NOMO-1 (cell line): ENCODE results near the gene KCNE1.
"Not testable (repeated sequence)": the region's sequence is repeated elsewhere in the genome, so short reads cannot be mapped to it uniquely, and the experiment has no call there.

Experiments used
- DNase-seq, 2 experiments: peaks; one replicate each; lab custom pipeline; 2025; ENCODE audit not compliant: unreplicated experiment in 2 of 2; lab: John Stamatoyannopoulos, UW

Gene KCNE1

GRCh38 chr21:34428441-34428840, 83.6 kb downstream of the KCNE1 start:
- DNase-seq: not testable (repeated sequence)

DNA sequence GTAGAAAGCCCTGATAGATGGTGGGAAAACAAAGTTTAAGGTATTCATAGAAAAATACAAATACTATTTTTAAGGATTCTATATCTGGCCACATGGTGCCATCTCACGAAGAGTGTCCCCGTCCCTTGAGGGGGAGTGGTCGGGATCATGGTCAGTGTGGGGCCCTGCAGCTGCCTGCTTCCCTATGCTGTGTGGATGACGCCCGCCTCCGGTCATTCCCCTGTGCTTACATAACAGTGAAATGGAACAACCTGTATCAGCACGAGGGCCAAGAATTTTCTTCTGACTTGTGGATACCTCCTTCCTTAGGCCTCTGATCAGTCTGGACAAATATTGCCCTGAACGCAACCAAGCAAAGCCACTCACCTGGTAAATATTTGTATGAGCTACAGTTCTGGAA, 84.7 kb downstream of the KCNE1 start:
- DNase-seq: not testable (repeated sequence)

DNA sequence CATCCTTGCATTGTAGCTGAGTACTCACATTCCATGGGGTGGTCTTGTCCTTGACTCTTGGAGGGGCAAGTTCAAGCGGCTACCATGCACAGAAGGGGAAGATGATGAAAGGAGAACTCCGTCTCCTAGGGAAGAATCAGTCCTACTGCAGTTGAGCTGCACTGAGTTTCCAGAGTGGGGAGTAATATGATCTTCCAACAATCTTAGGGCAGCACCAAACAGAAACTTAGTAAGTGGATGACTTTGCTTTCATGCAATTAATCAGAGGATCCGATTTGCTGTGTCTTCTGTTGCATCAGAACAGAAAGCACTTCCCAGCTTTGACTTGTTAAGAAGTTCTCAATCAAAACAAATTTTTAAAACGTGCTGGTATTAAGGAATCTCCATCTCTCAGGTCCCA, 88.2 kb downstream of the KCNE1 start, which contains the start of gene SMIM34:
Gene SMIM34 (minus strand): TSS at position 147 of the 400 bp plus-strand sequence. CDS start 112 bp downstream, at position 35.
- DNase-seq: not testable (repeated sequence)

GRCh38 chr21:34417448-34418077, 94.4 kb downstream of the KCNE1 start:
- DNase-seq: not testable (repeated sequence)

GRCh38 chr21:34407294-34407693, 104.7 kb downstream of the KCNE1 start:
- DNase-seq: not testable (repeated sequence)

GRCh38 chr21:34406676-34407075, 105.3 kb downstream of the KCNE1 start:
- not testable (repeated sequence) for DNase-seq

- DNase-seq: not testable (repeated sequence)
Observed at GRCh38 chr21:34406102-34406501, 105.9 kb downstream of the KCNE1 start.

GRCh38 chr21:34405686-34406085, 106.3 kb downstream of the KCNE1 start:
- not testable (repeated sequence) for DNase-seq

DNA sequence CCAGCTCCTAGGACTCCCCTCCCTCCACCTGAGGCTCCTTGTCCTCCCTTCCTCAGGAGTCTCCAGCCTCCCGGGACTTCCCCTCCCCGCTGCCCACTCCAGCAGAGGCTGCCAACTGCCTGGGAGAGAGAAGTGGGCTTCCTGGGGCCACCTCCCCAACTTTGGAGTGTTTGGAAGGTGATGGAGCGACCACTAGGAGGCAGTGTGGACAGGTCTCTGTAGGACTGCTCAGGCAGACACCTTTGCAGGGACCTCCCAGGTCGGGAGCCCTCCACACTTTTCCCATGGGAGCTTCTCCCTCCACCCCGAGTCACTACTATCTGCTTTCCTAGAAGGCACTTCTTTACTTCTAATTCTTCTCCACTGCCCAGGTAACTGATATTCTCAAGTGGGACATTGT, 107.3 kb downstream of the KCNE1 start:
- not testable (repeated sequence) for DNase-seq

DNA sequence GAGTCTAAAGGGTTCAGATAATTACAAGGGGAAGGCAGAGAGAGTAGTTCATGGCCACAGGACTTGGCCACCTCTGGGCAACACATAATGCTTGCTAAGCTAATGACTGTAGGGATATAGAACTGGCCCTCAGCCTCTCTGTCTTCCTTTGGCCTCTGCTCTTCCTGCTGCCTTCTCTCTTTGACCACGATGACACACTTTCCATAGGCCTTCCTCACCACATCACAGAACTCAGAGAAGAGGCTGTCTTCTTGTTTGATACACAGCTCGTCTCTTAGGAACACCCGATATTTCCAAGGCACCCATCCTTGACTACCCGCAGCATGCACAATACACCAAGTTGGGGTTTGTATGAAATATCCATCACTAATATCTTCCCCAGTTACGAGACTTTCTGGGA, 111.5 kb downstream of the KCNE1 start:
- DNase-seq: not testable (repeated sequence)
